Kidney tubule cell (primary cell): Measurements from ENCODE around the gene CBX8.

Source experiments
- DNase-seq: peaks from one replicate; pipeline ENCODE4 v3.0.0-alpha.2; 2018; ENCODE audit warnings: low spot score

Gene CBX8

GRCh38 chr17:79792984-79793923 is 3.6 kb downstream of the CBX8 start:
- DNase-seq, result no peak

GRCh38 chr17:79792341-79792871 is 4.5 kb downstream of the CBX8 start:
- DNase-seq, result no peak

GRCh38 chr17:79791735-79792161 is 5.1 kb downstream of the CBX8 start:
- DNase-seq, result no peak

- DNase-seq, result no peak
Observed at GRCh38 chr17:79790805-79791734, 5.8 kb downstream of the CBX8 start.

GRCh38 chr17:79789943-79790804 is 6.7 kb downstream of the CBX8 start:
- peak; percentile 31 for DNase-seq

GRCh38 chr17:79788989-79789942 is 7.6 kb downstream of the CBX8 start:
- no peak for DNase-seq

- no peak for DNase-seq
Observed at GRCh38 chr17:79788455-79788854, 8.4 kb downstream of the CBX8 start.

- no peak for DNase-seq
Observed at GRCh38 chr17:79786930-79787643, 9.8 kb downstream of the CBX8 start.

GRCh38 chr17:79785900-79786810 is 10.7 kb downstream of the CBX8 start:
- no peak for DNase-seq

GRCh38 chr17:79785017-79785899 is 11.6 kb downstream of the CBX8 start:
- DNase-seq, result no peak

- no peak for DNase-seq
Observed at GRCh38 chr17:79784353-79785016, 12.4 kb downstream of the CBX8 start.

GRCh38 chr17:79783891-79784290 is 13.0 kb downstream of the CBX8 start:
- DNase-seq, result no peak

- no peak for DNase-seq
Observed at GRCh38 chr17:79781736-79782575, 14.9 kb downstream of the CBX8 start.

- DNase-seq, result no peak
Observed at GRCh38 chr17:79781012-79781650, 15.7 kb downstream of the CBX8 start.

GRCh38 chr17:79779661-79780365 is 17.1 kb downstream of the CBX8 start:
- no peak for DNase-seq
